SK-N-SH treated with all-trans-retinoic acid at 6 μM for 48 hours (cell line): ENCODE measurements around the gene CCDC102B.

Experiments used
- ATAC-seq: fragments of 200-7000 bp; cut with Tn5 transposase; 3 replicates; pipeline ENCODE4 v1.9.1; 2020; ENCODE audit warnings: mild to moderate bottlenecking, moderate library complexity
- ARNTL ChIP-seq: fragments of 450-650 bp; formaldehyde crosslinking; IDR thresholded peaks from 2 replicates; pipeline ENCODE4 v1.5.0; 2020; ENCODE audit warnings: low read depth, mild to moderate bottlenecking, moderate library complexity, borderline replicate concordance
- CSDC2 ChIP-seq: fragments of 250-450 bp; sonication (Bioruptor Pico); IDR thresholded peaks from 2 replicates; pipeline ENCODE4 v1.5.0; 2020; ENCODE audit warnings: mild to moderate bottlenecking, moderate library complexity
- ESRRG ChIP-seq: fragments of 250-450 bp; sonication (Bioruptor Pico); IDR thresholded peaks from 2 replicates; pipeline ENCODE4 v1.6.1; 2021; ENCODE audit warnings: mild to moderate bottlenecking
- GLIS3 ChIP-seq: fragments of 250-450 bp; sonication (Bioruptor Pico); IDR thresholded peaks from 2 replicates; pipeline ENCODE4 v1.5.0; 2020; ENCODE audit warnings: mild to moderate bottlenecking, moderate library complexity
- ISL1 ChIP-seq: fragments of 250-450 bp; sonication (Bioruptor Pico); IDR thresholded peaks from 2 replicates; pipeline ENCODE4 v2.1.2; 2022; ENCODE audit warnings: mild to moderate bottlenecking, moderate library complexity
- OSR1 ChIP-seq: fragments of 250-450 bp; sonication (Bioruptor Pico); IDR thresholded peaks from 2 replicates; pipeline ENCODE4 v1.8.0; 2022; ENCODE audit warnings: moderate library complexity, mild to moderate bottlenecking, inconsistent platforms
- PATZ1 ChIP-seq: fragments of 250-450 bp; sonication (Bioruptor Pico); IDR thresholded peaks from 2 replicates; pipeline ENCODE4 v1.8.0; 2020; ENCODE audit warnings: mild to moderate bottlenecking, moderate library complexity, borderline replicate concordance
- PPARA ChIP-seq: fragments of 250-450 bp; sonication (Bioruptor Pico); IDR thresholded peaks from 2 replicates; pipeline ENCODE4 v1.5.0; 2020; ENCODE audit warnings: mild to moderate bottlenecking, borderline replicate concordance
- RARB ChIP-seq: fragments of 250-450 bp; sonication (Bioruptor Pico); IDR thresholded peaks from 2 replicates; pipeline ENCODE4 v1.8.0; 2021; ENCODE audit warnings: mild to moderate bottlenecking, moderate library complexity
- SNAI2 ChIP-seq: fragments of 250-450 bp; sonication (Bioruptor Pico); IDR thresholded peaks from 2 replicates; pipeline ENCODE4 v1.5.0; 2020; ENCODE audit warnings: mild to moderate bottlenecking, moderate library complexity
- TCF4 ChIP-seq: fragments of 250-450 bp; sonication (Bioruptor Pico); IDR thresholded peaks from 2 replicates; pipeline ENCODE4 v1.8.0; 2021; ENCODE audit warnings: mild to moderate bottlenecking, moderate library complexity, borderline replicate concordance
- TOX ChIP-seq: fragments of 250-450 bp; sonication (Bioruptor Pico); IDR thresholded peaks from 2 replicates; pipeline ENCODE4 v1.8.0; 2021; ENCODE audit warnings: mild to moderate bottlenecking, moderate library complexity, borderline replicate concordance
- TSHZ2 ChIP-seq: fragments of 250-450 bp; sonication (Bioruptor Pico); IDR thresholded peaks from 2 replicates; pipeline ENCODE4 v1.5.0; 2020; ENCODE audit warnings: mild to moderate bottlenecking, moderate library complexity
- ZC3H10 ChIP-seq: fragments of 250-450 bp; sonication (Bioruptor Pico); IDR thresholded peaks from 2 replicates; pipeline ENCODE4 v1.5.1; 2021; ENCODE audit warnings: mild to moderate bottlenecking, moderate library complexity
- ZFP3 ChIP-seq: fragments of 250-450 bp; sonication (Bioruptor Pico); IDR thresholded peaks from 2 replicates; pipeline ENCODE4 v1.5.0; 2020; ENCODE audit warnings: mild to moderate bottlenecking, moderate library complexity
- ZFP30 ChIP-seq: fragments of 450-650 bp; formaldehyde crosslinking; IDR thresholded peaks from 2 replicates; pipeline ENCODE4 v1.5.0; 2022; ENCODE audit warnings: mild to moderate bottlenecking, moderate library complexity
- ZNF565 ChIP-seq: fragments of 450-650 bp; formaldehyde crosslinking; conservative IDR thresholded peaks from 2 replicates; pipeline ENCODE4 v1.5.0; 2020; ENCODE audit warnings: low read depth, mild to moderate bottlenecking, moderate library complexity
- ZNF70 ChIP-seq: fragments of 450-650 bp; formaldehyde crosslinking; IDR thresholded peaks from 2 replicates; pipeline ENCODE4 v1.5.0; 2020; ENCODE audit warnings: mild to moderate bottlenecking, moderate library complexity
- ZNF8 ChIP-seq: fragments of 450-650 bp; formaldehyde crosslinking; IDR thresholded peaks from 2 replicates; pipeline ENCODE4 v1.5.0; 2020; ENCODE audit warnings: mild to moderate bottlenecking, moderate library complexity
- TF ChIP-seq, protein P1 (sequence below): fragments of 250-450 bp; sonication (Bioruptor Pico); IDR thresholded peaks from 2 replicates; pipeline ENCODE4 v1.8.0; 2021; ENCODE audit warnings: low read depth, mild to moderate bottlenecking, moderate library complexity, borderline replicate concordance
- TF ChIP-seq, protein P2 (sequence below): fragments of 250-450 bp; sonication (Bioruptor Pico); IDR thresholded peaks from 2 replicates; pipeline ENCODE4 v1.5.1; 2021; ENCODE audit warnings: mild to moderate bottlenecking, moderate library complexity
- TF ChIP-seq, protein P3 (sequence below): fragments of 250-450 bp; sonication (Bioruptor Pico); IDR thresholded peaks from 2 replicates; pipeline ENCODE4 v1.5.1; 2020; ENCODE audit warnings: low read depth, mild to moderate bottlenecking, moderate library complexity

Gene CCDC102B

GRCh38 chr18:68928762-68929675 lies 131.1 kb downstream of the CCDC102B start:
- TF ChIP-seq ZNF70 (no peak), ZNF565 (no peak), ZC3H10 (CRISPR knock-in tag) (no peak), TOX (CRISPR knock-in tag) (no peak)
- TF ChIP-seq, all 23 proteins: peak for 0
- no peak for ATAC-seq

DNA sequence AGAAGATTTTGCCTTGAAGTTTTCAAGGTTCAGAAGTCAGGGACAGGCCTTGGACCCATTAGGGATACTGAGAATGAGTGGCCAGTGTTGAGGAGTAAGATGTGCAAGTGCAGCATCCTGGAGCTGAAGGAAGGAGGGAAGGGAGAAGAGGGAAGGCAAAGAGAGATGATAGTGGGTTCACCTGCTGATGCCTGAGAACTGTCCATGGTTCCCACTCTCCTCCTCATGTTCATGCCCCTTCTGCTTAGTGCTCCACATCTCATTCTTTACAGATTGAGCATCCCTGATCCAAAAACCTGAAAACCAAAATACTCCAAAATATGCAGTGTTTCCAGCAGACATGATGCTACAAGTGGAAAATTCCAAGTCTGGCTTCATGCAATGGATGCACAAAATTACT lies 137.8 kb downstream of the CCDC102B start:
- TF ChIP-seq SNAI2 = no peak
- no peak for TF ChIP-seq CSDC2 (CRISPR knock-in tag)
- no peak for TF ChIP-seq RARB (CRISPR knock-in tag)
- TF ChIP-seq ZNF565 = no peak
- TF ChIP-seq ZNF8 (CRISPR knock-in tag) = no peak
- TF ChIP-seq TOX (CRISPR knock-in tag) = no peak
- TF ChIP-seq, protein P1, sequence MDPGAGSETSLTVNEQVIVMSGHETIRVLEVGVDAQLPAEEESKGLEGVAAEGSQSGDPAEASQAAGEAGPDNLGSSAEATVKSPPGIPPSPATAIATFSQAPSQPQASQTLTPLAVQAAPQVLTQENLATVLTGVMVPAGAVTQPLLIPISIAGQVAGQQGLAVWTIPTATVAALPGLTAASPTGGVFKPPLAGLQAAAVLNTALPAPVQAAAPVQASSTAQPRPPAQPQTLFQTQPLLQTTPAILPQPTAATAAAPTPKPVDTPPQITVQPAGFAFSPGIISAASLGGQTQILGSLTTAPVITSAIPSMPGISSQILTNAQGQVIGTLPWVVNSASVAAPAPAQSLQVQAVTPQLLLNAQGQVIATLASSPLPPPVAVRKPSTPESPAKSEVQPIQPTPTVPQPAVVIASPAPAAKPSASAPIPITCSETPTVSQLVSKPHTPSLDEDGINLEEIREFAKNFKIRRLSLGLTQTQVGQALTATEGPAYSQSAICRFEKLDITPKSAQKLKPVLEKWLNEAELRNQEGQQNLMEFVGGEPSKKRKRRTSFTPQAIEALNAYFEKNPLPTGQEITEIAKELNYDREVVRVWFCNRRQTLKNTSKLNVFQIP (CRISPR knock-in tag) = no peak
- no peak for TF ChIP-seq ZFP3 (CRISPR knock-in tag)
- TF ChIP-seq PPARA (CRISPR knock-in tag) = no peak
- TF ChIP-seq GLIS3 (CRISPR knock-in tag) = no peak
- TF ChIP-seq ESRRG (CRISPR knock-in tag) = no peak
- TF ChIP-seq ZFP30 (CRISPR knock-in tag) = no peak
- no peak for TF ChIP-seq PATZ1 (CRISPR knock-in tag)
- no peak for TF ChIP-seq ZC3H10 (CRISPR knock-in tag)
- no peak for TF ChIP-seq ISL1 (CRISPR knock-in tag)
- no peak for TF ChIP-seq TSHZ2
- no peak for TF ChIP-seq ZNF70
- no peak for ATAC-seq

DNA sequence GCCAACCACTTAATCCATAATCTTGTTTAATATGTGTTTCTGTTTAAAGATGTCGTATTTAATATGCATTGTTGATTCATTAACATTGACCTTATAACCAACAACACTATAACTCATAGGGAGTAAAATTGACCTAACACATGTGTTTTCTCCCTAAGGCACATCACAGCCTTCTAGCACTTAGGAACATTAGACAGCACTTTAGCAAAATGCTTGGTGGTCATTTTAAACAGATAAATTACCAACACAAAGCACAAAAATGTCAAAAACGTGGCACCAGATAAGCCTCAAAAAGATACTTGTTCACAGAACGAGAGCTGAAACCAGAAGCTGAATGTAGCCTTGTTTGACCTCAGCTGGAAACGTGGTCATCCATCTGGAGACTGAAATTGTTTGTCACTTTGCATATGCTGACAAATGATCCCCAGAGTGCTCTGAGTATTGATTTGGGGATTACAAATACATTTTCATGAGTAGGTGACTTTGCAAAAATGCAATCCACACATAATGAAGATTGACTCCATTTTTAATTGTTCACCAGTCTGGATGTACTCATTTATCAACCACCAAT lies 139.2 kb downstream of the CCDC102B start:
- ATAC-seq = no peak
- TF ChIP-seq ZNF70 = no peak
- TF ChIP-seq ARNTL (CRISPR knock-in tag) = no peak
- TF ChIP-seq, protein P2, sequence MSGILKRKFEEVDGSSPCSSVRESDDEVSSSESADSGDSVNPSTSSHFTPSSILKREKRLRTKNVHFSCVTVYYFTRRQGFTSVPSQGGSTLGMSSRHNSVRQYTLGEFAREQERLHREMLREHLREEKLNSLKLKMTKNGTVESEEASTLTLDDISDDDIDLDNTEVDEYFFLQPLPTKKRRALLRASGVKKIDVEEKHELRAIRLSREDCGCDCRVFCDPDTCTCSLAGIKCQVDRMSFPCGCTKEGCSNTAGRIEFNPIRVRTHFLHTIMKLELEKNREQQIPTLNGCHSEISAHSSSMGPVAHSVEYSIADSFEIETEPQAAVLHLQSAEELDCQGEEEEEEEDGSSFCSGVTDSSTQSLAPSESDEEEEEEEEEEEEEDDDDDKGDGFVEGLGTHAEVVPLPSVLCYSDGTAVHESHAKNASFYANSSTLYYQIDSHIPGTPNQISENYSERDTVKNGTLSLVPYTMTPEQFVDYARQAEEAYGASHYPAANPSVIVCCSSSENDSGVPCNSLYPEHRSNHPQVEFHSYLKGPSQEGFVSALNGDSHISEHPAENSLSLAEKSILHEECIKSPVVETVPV (CRISPR knock-in tag) = no peak
- TF ChIP-seq ZC3H10 (CRISPR knock-in tag) = no peak
- no peak for TF ChIP-seq PATZ1 (CRISPR knock-in tag)
- TF ChIP-seq OSR1 (CRISPR knock-in tag) = no peak
- TF ChIP-seq TCF4 = no peak
- no peak for TF ChIP-seq ZFP30 (CRISPR knock-in tag)
- no peak for TF ChIP-seq ZNF8 (CRISPR knock-in tag)
- TF ChIP-seq GLIS3 (CRISPR knock-in tag) = no peak
- TF ChIP-seq, protein P3, sequence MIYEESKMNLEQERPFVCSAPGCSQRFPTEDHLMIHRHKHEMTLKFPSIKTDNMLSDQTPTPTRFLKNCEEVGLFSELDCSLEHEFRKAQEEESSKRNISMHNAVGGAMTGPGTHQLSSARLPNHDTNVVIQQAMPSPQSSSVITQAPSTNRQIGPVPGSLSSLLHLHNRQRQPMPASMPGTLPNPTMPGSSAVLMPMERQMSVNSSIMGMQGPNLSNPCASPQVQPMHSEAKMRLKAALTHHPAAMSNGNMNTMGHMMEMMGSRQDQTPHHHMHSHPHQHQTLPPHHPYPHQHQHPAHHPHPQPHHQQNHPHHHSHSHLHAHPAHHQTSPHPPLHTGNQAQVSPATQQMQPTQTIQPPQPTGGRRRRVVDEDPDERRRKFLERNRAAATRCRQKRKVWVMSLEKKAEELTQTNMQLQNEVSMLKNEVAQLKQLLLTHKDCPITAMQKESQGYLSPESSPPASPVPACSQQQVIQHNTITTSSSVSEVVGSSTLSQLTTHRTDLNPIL (CRISPR knock-in tag) = no peak
- no peak for TF ChIP-seq ESRRG (CRISPR knock-in tag)
- TF ChIP-seq ZNF565 = no peak
- TF ChIP-seq TOX (CRISPR knock-in tag) = no peak
- no peak for TF ChIP-seq TSHZ2
